Left ventricle myocardium superior (tissue), 1 donor: ENCODE measurements around the gene WDR90. TPM values are rescaled to one million over a fixed set of nuclear protein-coding genes. Genes with fewer than 3 reads are reported as not detected.

Experiments
- ATAC-seq: fragments of 200-7000 bp; cut with Tn5 transposase; one replicate; pipeline ENCODE4 v1.9.1; 2020; ENCODE audit warnings: mild to moderate bottlenecking, moderate library complexity
- DNase-seq: peaks from one replicate; pipeline ENCODE4 v3.0.0-alpha.2; 2020
- intact Hi-C: fragments of 100-400 bp; cut with micrococcal nuclease; formaldehyde crosslinking; loops from one replicate; pipeline ENCODE4 v1.11.0; 2022
- total RNA-seq: library from RNA; stranded (reverse); fragmentation: NEBNext Ultra II Directional; extraction: Animal tissue kit (Norgen Biotek cat#: 25700); gene quantifications from one replicate; pipeline ENCODE4 v1.2.1, GENCODE V29; 2021
- donor health status: DM: no; HTN: yes; CAD: no; lungs with severe emphysema.

Gene WDR90
- total RNA-seq, 1 donor from 2014 or later = 10.9 TPM

- intact Hi-C loops = no loop called here
- ATAC-seq (no peak), DNase-seq (no peak)
Observed at GRCh38 chr16:695355-696089, 46.4 kb downstream of the WDR90 start.

GRCh38 chr16:698911-699671 is 49.9 kb downstream of the WDR90 start:
- intact Hi-C loops = no loop called here
- no peak for ATAC-seq

GRCh38 chr16:700684-701584 is 51.8 kb downstream of the WDR90 start:
- ATAC-seq = peak; percentile 78
- DNase-seq = peak; percentile 57
- intact Hi-C loops = no loop called here

More at GRCh38 chr16:698911-699671, 49.9 kb downstream of the WDR90 start:
- no peak for DNase-seq

- ATAC-seq = no peak
- DNase-seq = no peak
- intact Hi-C loops = no loop called here
Observed at GRCh38 chr16:702341-702740, 53.2 kb downstream of the WDR90 start.

- no peak for DNase-seq
Observed at GRCh38 chr16:703406-703805, 54.2 kb downstream of the WDR90 start.

GRCh38 chr16:704047-704446 is 54.9 kb downstream of the WDR90 start:
- intact Hi-C loops = no loop called here
- ATAC-seq = no peak
- no peak for DNase-seq

More at GRCh38 chr16:703406-703805, 54.2 kb downstream of the WDR90 start:
- intact Hi-C loops = no loop called here
- ATAC-seq = no peak

- ATAC-seq (no peak), DNase-seq (no peak)
- intact Hi-C loops = no loop called here
Observed at GRCh38 chr16:704552-705380, 55.6 kb downstream of the WDR90 start.

- intact Hi-C loops = no loop called here
- ATAC-seq (no peak), DNase-seq (no peak)
Observed at GRCh38 chr16:705431-706188, 56.4 kb downstream of the WDR90 start, which contains the start of gene FBXL16. Gene FBXL16, minus strand, starts transcription at chr16:705801. Its CDS starts 8,396 bp downstream, at chr16:697405.

GRCh38 chr16:706189-707061 is 57.3 kb downstream of the WDR90 start:
- ATAC-seq (no peak), DNase-seq (no peak)
- intact Hi-C loops = no loop called here

GRCh38 chr16:707062-707538 is 57.9 kb downstream of the WDR90 start:
- ATAC-seq = no peak
- intact Hi-C loops = no loop called here
- DNase-seq = no peak

GRCh38 chr16:708019-708418 is 58.9 kb downstream of the WDR90 start:
- ATAC-seq (no peak), DNase-seq (no peak)
- intact Hi-C loops = no loop called here

- intact Hi-C loops = no loop called here
- DNase-seq = no peak
Observed at GRCh38 chr16:708959-709358, 59.8 kb downstream of the WDR90 start.

GRCh38 chr16:709566-710499 is 60.7 kb downstream of the WDR90 start:
- peak; percentile 26 for ATAC-seq
- peak; percentile 59 for DNase-seq
- intact Hi-C loops = no loop called here

More at GRCh38 chr16:708959-709358, 59.8 kb downstream of the WDR90 start:
- no peak for ATAC-seq

- ATAC-seq = no peak
- intact Hi-C loops = no loop called here
- no peak for DNase-seq
Observed at GRCh38 chr16:710500-711075, 61.4 kb downstream of the WDR90 start.

- intact Hi-C loops = no loop called here
- DNase-seq (no peak), ATAC-seq (no peak)
Observed at GRCh38 chr16:711084-711483, 61.9 kb downstream of the WDR90 start.
